Retina (tissue), 1 donor: Measurements from ENCODE around the gene MPHOSPH6.
"Not testable (repeated sequence)": the region's sequence is repeated elsewhere in the genome, so short reads cannot be mapped to it uniquely, and the experiment has no call there.

Experiments used
- DNase-seq: peaks from one replicate; pipeline ENCODE4 v3.0.0-alpha.2; 2016

The MPHOSPH6 gene

GRCh38 chr16:82113741-82114140 is 56.3 kb downstream of the MPHOSPH6 start:
- no peak for DNase-seq

- DNase-seq: no peak
These were observed 58.1 kb downstream of the MPHOSPH6 start for GRCh38 chr16:82111944-82112343.

- not testable (repeated sequence) for DNase-seq
These were observed 60.8 kb downstream of the MPHOSPH6 start for GRCh38 chr16:82109266-82109665.

GRCh38 chr16:82108774-82109173 is 61.2 kb downstream of the MPHOSPH6 start:
- no peak for DNase-seq

- no peak for DNase-seq
These were observed 61.9 kb downstream of the MPHOSPH6 start for GRCh38 chr16:82108100-82108499.

- DNase-seq: no peak
These were observed 64.9 kb downstream of the MPHOSPH6 start for GRCh38 chr16:82105107-82105506.
